Measurements from ENCODE around the gene PYGM.

PYGM gene

GRCh38 chr11:64787526-64788320 is 27.9 kb upstream of the PYGM start:
- ChIA-PET CTCF (interaction anchor here (0.6 to 0.8 kb wide), 7 partner anchors 9 to 321 kb away, joined by 3 to 6 read pairs (median 3); no protein-coding TSS in a partner anchor), POLR2A (ENCODE audit: low non-redundant PET) (no interaction called here)
- TF ChIP-seq, protein P1, sequence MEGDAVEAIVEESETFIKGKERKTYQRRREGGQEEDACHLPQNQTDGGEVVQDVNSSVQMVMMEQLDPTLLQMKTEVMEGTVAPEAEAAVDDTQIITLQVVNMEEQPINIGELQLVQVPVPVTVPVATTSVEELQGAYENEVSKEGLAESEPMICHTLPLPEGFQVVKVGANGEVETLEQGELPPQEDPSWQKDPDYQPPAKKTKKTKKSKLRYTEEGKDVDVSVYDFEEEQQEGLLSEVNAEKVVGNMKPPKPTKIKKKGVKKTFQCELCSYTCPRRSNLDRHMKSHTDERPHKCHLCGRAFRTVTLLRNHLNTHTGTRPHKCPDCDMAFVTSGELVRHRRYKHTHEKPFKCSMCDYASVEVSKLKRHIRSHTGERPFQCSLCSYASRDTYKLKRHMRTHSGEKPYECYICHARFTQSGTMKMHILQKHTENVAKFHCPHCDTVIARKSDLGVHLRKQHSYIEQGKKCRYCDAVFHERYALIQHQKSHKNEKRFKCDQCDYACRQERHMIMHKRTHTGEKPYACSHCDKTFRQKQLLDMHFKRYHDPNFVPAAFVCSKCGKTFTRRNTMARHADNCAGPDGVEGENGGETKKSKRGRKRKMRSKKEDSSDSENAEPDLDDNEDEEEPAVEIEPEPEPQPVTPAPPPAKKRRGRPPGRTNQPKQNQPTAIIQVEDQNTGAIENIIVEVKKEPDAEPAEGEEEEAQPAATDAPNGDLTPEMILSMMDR (conservative IDR thresholded peaks at IDR 0.05; ENCODE audit: low read depth): peak; percentile 65
- peak; percentile 42 for DNase-seq (ENCODE audit: low spot score)
- H3K27ac ChIP-seq: peak overlapping the region; percentile 15

- no peak for DNase-seq (ENCODE audit: low spot score)
- TF ChIP-seq, protein P1 (conservative IDR thresholded peaks at IDR 0.05; ENCODE audit: low read depth): no peak
- ChIA-PET CTCF (interaction anchor here (0.6 to 1.1 kb wide), 3 partner anchors 102 to 324 kb away, joined by 3 to 6 read pairs (median 3); no protein-coding TSS in a partner anchor), POLR2A (ENCODE audit: low non-redundant PET) (no interaction called here)
- H3K27ac ChIP-seq: no peak overlapping the region
Measured at GRCh38 chr11:64786308-64786707, 26.5 kb upstream of the PYGM start.

DNA sequence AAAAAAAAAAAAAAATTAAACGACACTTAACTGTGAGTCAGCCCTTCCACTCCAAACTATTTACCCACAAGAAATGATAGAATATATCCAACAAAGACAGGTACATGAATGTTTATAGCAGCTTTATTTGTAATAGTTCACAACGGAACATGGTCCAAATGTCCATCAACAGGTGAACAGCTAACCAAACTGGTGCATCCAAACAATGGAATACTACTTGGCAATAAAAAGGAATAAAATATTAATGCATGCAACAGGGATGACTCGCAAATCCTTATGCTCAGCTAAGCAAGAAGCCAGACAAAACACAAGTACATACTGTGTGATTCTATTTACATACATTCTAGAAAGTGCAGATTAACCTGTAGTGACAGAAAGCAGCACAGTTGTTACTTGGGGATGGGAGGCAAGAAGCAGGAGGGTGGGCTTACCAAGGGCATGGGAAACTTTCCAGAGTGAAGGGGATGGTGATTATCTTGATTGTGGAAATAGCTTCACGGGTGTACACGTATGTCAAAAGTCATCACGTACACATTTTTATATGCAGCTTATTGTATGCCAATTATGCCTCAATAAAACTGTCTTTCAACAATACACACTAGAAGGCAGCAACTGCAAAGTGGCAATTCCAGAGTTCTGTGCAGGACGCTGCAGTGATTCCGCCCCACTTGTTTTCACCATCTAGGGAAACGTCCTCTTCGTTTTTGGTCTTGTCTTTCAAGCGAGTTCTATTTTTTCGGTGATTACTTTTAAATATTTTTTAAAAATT is 25.2 kb upstream of the PYGM start:
- no peak overlapping the region for H3K27ac ChIP-seq
- ChIA-PET CTCF (interaction anchor here (0.6 to 0.8 kb wide), 3 partner anchors 43 to 306 kb away, joined by 3 to 4 read pairs (median 3); no protein-coding TSS in a partner anchor), POLR2A (ENCODE audit: low non-redundant PET) (no interaction called here)
- TF ChIP-seq, protein P1 (conservative IDR thresholded peaks at IDR 0.05; ENCODE audit: low read depth): no peak
- no peak for DNase-seq (ENCODE audit: low spot score)

- POLR2A ChIA-PET (ENCODE audit: low non-redundant PET): interaction anchor here (0.6 kb wide), 1 partner anchor 1302 kb away, joined by 5 read pairs; no protein-coding TSS in a partner anchor
- peak within 1 kb of the TSS; percentile 98 for H3K27ac ChIP-seq
- CTCF ChIA-PET: interaction anchor here (0.7 kb wide), 1 partner anchor 9 kb away, joined by 5 read pairs; no protein-coding TSS in a partner anchor
- TF ChIP-seq, protein P1 (conservative IDR thresholded peaks at IDR 0.05; ENCODE audit: low read depth): no peak
- peak; percentile 99 for DNase-seq (ENCODE audit: low spot score)
Measured at GRCh38 chr11:64778473-64779298, 18.9 kb upstream of the PYGM start, which contains the start of gene SF1. TSS of gene SF1 (minus strand) at chr11:64778542. CDS start at chr11:64778392, 150 bp downstream.

DNA sequence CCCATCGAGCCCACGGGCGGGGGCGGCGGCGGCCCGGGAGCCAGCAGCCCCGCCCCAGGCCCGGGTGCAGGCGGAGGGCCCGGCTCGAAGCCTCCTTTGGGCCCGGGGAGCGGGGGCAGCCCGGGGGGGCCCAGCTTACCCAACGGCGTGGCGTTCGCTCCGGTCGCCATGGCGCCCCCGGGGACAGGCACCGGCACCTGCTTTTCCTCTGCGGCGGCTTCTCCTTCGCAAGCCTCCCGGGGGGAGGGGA is 18.4 kb upstream of the PYGM start:
- no peak for DNase-seq (ENCODE audit: low spot score)
- TF ChIP-seq, protein P1 (conservative IDR thresholded peaks at IDR 0.05; ENCODE audit: low read depth): no peak
- CTCF ChIA-PET: no interaction called here
- POLR2A ChIA-PET (ENCODE audit: low non-redundant PET): no interaction called here
- H3K27ac ChIP-seq: peak overlapping the region; percentile 98
